ENCODE data around the gene SAMSN1.

DNA sequence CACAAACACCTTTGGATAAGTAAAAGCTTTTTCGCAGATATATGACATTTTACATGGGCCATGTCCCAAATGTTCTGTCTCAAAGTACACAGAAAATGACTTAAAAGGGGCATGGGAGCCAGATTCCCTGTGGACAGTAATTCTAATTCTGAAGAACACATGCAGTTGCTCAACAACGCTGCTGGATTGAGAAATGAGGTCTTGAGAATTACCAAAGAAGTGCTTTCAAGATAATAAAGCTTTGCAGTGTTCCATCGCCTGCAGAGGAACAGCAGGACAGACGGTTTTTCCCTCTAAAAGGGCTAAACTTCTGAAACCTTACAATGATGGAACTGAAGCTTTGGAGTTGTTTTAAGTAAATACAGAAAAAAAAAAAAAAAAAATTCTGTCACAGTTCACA is 107.9 kb downstream of the SAMSN1 start:
- no peak for TF ChIP-seq POLR2A (IDR thresholded peaks at IDR 0.05)
- TF ChIP-seq, protein P1, sequence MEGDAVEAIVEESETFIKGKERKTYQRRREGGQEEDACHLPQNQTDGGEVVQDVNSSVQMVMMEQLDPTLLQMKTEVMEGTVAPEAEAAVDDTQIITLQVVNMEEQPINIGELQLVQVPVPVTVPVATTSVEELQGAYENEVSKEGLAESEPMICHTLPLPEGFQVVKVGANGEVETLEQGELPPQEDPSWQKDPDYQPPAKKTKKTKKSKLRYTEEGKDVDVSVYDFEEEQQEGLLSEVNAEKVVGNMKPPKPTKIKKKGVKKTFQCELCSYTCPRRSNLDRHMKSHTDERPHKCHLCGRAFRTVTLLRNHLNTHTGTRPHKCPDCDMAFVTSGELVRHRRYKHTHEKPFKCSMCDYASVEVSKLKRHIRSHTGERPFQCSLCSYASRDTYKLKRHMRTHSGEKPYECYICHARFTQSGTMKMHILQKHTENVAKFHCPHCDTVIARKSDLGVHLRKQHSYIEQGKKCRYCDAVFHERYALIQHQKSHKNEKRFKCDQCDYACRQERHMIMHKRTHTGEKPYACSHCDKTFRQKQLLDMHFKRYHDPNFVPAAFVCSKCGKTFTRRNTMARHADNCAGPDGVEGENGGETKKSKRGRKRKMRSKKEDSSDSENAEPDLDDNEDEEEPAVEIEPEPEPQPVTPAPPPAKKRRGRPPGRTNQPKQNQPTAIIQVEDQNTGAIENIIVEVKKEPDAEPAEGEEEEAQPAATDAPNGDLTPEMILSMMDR (IDR thresholded peaks at IDR 0.05) = no peak
